Hepatocyte (in vitro differentiated cells): ENCODE results near the gene MED19. TPM values are rescaled to one million over a fixed set of nuclear protein-coding genes. Genes with fewer than 3 reads are reported as not detected.
A peak's percentile ranks its signal among the peaks of the same experiment; 100 is the strongest.

Experiments used
- DNase-seq: peaks from one replicate; pipeline ENCODE4 v3.0.0-alpha.2; 2016; ENCODE audit warnings: low spot score
- H2AFZ ChIP-seq: fragments of 200-600 bp; sonication (generic); 2 replicates; pipeline ENCODE4 v1.6.0; 2016; ENCODE audit warnings: antibody characterized with exemption, mild to moderate bottlenecking
- H3K27ac ChIP-seq: fragments of 200-600 bp; sonication (generic); 2 replicates; pipeline ENCODE4 v1.5.1; 2016; ENCODE audit warnings: mild to moderate bottlenecking
- H3K27me3 ChIP-seq: fragments of 200-600 bp; sonication (generic); 2 replicates; pipeline ENCODE4 v1.6.1; 2016
- H3K36me3 ChIP-seq: fragments of 200-600 bp; sonication (generic); replicated peaks from 2 replicates; pipeline ENCODE4 v1.5.1; 2016; ENCODE audit warnings: low read depth; ENCODE audit not compliant: insufficient read depth
- H3K4me1 ChIP-seq: fragments of 200-600 bp; sonication (generic); 2 replicates; pipeline ENCODE4 v1.5.1; 2016; ENCODE audit warnings: mild to moderate bottlenecking, moderate library complexity; ENCODE audit not compliant: insufficient read depth
- H3K4me2 ChIP-seq: fragments of 200-600 bp; sonication (generic); 2 replicates; pipeline ENCODE4 v1.6.0; 2016
- H3K4me3 ChIP-seq: fragments of 200-600 bp; sonication (generic); 2 replicates; pipeline ENCODE4 v1.5.1; 2016; ENCODE audit warnings: mild to moderate bottlenecking
- H3K79me2 ChIP-seq: fragments of 200-600 bp; sonication (generic); 2 replicates; pipeline ENCODE4 v1.6.0; 2017; ENCODE audit warnings: mild to moderate bottlenecking
- H3K9me2 ChIP-seq: fragments of 200-600 bp; sonication (generic); replicated peaks from 2 replicates; pipeline ENCODE4 v1.6.0; 2017; ENCODE audit warnings: mild to moderate bottlenecking; ENCODE audit not compliant: insufficient read depth
- H3K9me3 ChIP-seq: fragments of 200-600 bp; sonication (generic); 2 replicates; pipeline ENCODE4 v1.5.1; 2016; ENCODE audit warnings: low read depth, mild to moderate bottlenecking
- H4K20me1 ChIP-seq: fragments of 200-600 bp; sonication (generic); 2 replicates; pipeline ENCODE4 v1.6.0; 2016; ENCODE audit warnings: mild to moderate bottlenecking; ENCODE audit not compliant: insufficient read depth, poor library complexity, severe bottlenecking
- EZH2 ChIP-seq: fragments of 200-600 bp; sonication (generic); IDR thresholded peaks from 2 replicates; pipeline ENCODE4 v1.6.1; 2016; ENCODE audit warnings: antibody characterized with exemption, mild to moderate bottlenecking, borderline replicate concordance
- EZH2phosphoT487 ChIP-seq: fragments of 200-600 bp; sonication (generic); IDR thresholded peaks from one replicate; pipeline ENCODE4 v1.6.1; 2018; ENCODE audit warnings: antibody characterized with exemption, mild to moderate bottlenecking, low read depth, moderate library complexity; ENCODE audit not compliant: unreplicated experiment, severe bottlenecking
- WGBS: methylation state at CpG from one replicate; pipeline ENCODE4 v1.1.6; 2016; ENCODE audit warnings: low lambda C conversion rate; ENCODE audit errors: missing lambda C conversion rate; 5-methylcytosine and 5-hydroxymethylcytosine counted together
- polyA plus RNA-seq: library from polyadenylated mRNA; unstranded; fragments of >200 nt; fragmentation: Nextera tagmentation; extraction: Ambion mirVana; gene quantifications from 2 replicates; pipeline ENCODE4 v1.2.1, GENCODE V29; 2016
- small RNA-seq: library from RNA; depleted of rRNA; stranded (forward); fragments of <200 nt; gene quantifications from one replicate; pipeline ENCODE3, GENCODE V24; 2014
- total RNA-seq: library from RNA; depleted of rRNA; stranded (reverse); fragments of >200 nt; gene quantifications from 2 replicates; pipeline ENCODE4 v1.2.3, GENCODE V29; 2014
- TF ChIP-seq, protein P1 (sequence below): fragments of 200-600 bp; sonication (generic); IDR thresholded peaks from 2 replicates; pipeline ENCODE4 v1.5.1; 2016; ENCODE audit warnings: antibody characterized with exemption, mild to moderate bottlenecking; ENCODE audit not compliant: poor library complexity

MED19 gene
- total and polyA plus RNA-seq, 2 experiments from 2014 or later: 15.5 to 30.2 TPM

DNA sequence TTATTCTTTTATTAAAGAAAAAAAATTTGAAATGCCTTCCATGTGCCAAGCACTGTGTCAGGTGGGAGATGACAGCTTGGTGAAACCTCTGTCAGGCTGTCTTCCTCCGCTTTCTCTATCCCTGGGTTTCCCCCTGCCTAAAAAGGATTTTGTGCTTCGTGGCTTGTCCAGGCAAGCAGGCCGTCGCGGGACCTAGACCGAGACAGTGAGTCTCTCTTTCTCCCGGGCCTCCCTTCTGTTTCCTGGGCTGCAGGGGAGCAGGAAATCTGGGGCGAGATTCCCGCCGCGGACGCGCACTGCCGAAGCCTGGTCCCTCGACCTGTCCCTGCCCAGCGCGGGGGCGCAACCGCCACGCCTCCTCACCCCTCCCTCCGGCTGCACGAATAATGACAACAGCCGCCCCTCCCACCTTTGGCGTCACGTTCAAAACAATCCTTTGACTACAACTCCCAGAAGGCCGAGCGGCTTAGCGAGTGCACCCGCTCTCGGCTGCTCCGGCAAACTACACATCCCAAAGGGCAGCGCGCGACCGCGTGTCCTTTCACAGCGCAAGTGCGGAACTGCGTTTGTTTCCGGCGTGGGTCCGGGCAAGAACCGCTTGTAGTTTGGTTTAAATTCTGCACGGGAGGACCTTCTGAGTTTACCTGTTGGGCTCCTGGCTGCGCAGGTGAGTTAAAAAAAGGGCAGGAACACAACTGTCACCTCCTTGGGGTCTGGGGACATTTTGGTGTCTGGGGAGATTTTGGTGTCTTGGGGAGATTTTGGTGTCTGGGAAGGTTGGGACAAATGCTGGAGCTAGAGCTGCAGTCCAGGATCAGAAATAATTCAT, 54.6 kb downstream of the MED19 start, which contains the start of gene CLP1:
TSS of gene CLP1 (plus strand) at position 569 of the 829 bp plus-strand sequence. CDS start 1,715 bp downstream, outside the sequence.
- peaks cover 26% of the 10 kb centered on the region for H3K79me2 ChIP-seq
- peak within 1 kb of the TSS; percentile 82 for H3K4me2 ChIP-seq
- peak within 1 kb of the TSS; percentile 41 for H3K4me3 ChIP-seq
- H3K9me3 ChIP-seq: no peaks in the 10 kb centered on the region
- H4K20me1 ChIP-seq: no peaks in the 10 kb centered on the region
- H3K27ac ChIP-seq: peak within 1 kb of the TSS; percentile 86
- H3K9me2 ChIP-seq: no peaks in the 10 kb centered on the region
- no peak for TF ChIP-seq EZH2
- TF ChIP-seq EZH2phosphoT487: no peak
- TF ChIP-seq, protein P1, sequence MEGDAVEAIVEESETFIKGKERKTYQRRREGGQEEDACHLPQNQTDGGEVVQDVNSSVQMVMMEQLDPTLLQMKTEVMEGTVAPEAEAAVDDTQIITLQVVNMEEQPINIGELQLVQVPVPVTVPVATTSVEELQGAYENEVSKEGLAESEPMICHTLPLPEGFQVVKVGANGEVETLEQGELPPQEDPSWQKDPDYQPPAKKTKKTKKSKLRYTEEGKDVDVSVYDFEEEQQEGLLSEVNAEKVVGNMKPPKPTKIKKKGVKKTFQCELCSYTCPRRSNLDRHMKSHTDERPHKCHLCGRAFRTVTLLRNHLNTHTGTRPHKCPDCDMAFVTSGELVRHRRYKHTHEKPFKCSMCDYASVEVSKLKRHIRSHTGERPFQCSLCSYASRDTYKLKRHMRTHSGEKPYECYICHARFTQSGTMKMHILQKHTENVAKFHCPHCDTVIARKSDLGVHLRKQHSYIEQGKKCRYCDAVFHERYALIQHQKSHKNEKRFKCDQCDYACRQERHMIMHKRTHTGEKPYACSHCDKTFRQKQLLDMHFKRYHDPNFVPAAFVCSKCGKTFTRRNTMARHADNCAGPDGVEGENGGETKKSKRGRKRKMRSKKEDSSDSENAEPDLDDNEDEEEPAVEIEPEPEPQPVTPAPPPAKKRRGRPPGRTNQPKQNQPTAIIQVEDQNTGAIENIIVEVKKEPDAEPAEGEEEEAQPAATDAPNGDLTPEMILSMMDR: no peak
- H2AFZ ChIP-seq: peak within 1 kb of the TSS; percentile 70
- peaks cover 6% of the 10 kb centered on the region for H3K4me1 ChIP-seq
- peak; percentile 99 for DNase-seq
- H3K36me3 ChIP-seq: no peaks in the 10 kb centered on the region
- WGBS: 2% methylated on average over 45 of the region's 45 CpGs
- H3K27me3 ChIP-seq: no peaks in the 10 kb centered on the region

DNA sequence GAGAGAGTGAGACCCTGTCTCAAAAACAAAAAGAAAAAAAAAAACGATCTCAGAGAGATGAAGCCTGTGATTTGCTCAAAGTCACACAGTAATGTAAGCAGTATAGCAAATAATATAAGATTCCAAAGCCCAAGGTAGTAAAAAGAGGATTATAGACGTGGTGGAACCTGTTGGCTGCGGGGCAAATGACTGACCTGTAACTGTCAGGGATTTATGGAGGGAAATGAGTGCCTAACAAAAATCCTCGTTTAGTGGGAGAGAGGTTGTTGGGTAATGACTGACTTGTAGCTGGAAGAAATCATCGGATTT, 55.2 kb downstream of the MED19 start:
- Histone ChIP-seq H3K79me2 (peaks cover 26% of the 10 kb centered on the region), H4K20me1 (no peaks in the 10 kb centered on the region), H3K4me1 (peaks cover 6% of the 10 kb centered on the region), H3K4me2 (peak overlapping the region; percentile 74), H3K9me3 (no peaks in the 10 kb centered on the region), H3K9me2 (no peaks in the 10 kb centered on the region), H2AFZ (peak overlapping the region; percentile 70), H3K27me3 (no peaks in the 10 kb centered on the region), H3K36me3 (no peaks in the 10 kb centered on the region), H3K4me3 (peak overlapping the region; percentile 9), H3K27ac (peak overlapping the region; percentile 86)
- no peak for TF ChIP-seq EZH2
- TF ChIP-seq, protein P1: no peak
- TF ChIP-seq EZH2phosphoT487: no peak
- 35% methylated on average over 5 of the region's 5 CpGs for WGBS
- DNase-seq: no peak

Small RNAs within 50 kb of the gene (small RNA-seq; reads per million reads assigned to genes)
- not detected for gene TMX2-CTNND1

Other genes starting within 250 kb of the MED19 start
- 40.4 and 42.2 TPM in 2 replicates for gene SLC43A1, start 196.5 kb downstream of the MED19 start, total RNA-seq
- 23.4 and 39.5 TPM in 2 replicates for gene SLC43A1, start 196.5 kb downstream of the MED19 start, polyA plus RNA-seq
- 23.3 and 31.2 TPM in 2 replicates for gene TIMM10, start 181.5 kb downstream of the MED19 start, total RNA-seq
- 84.0 and 99.4 TPM in 2 replicates for gene TIMM10, start 181.5 kb downstream of the MED19 start, polyA plus RNA-seq
- gene SMTNL1, start 174.6 kb downstream of the MED19 start, total RNA-seq: not detected in 2 replicates
- gene SMTNL1, start 174.6 kb downstream of the MED19 start, polyA plus RNA-seq: 0.19 TPM in 1 of 2 replicates, not detected in the other
- gene UBE2L6, start 144.5 kb downstream of the MED19 start, total RNA-seq: 40.6 and 45.7 TPM in 2 replicates
- 109 and 113 TPM in 2 replicates for gene UBE2L6, start 144.5 kb downstream of the MED19 start, polyA plus RNA-seq
- gene SERPING1, start 114.5 kb downstream of the MED19 start, total RNA-seq: 123 and 129 TPM in 2 replicates
- 445 and 476 TPM in 2 replicates for gene SERPING1, start 114.5 kb downstream of the MED19 start, polyA plus RNA-seq
- gene YPEL4, start 62.3 kb downstream of the MED19 start, total RNA-seq: 0.90 and 2.8 TPM in 2 replicates
- 3.9 and 4.1 TPM in 2 replicates for gene YPEL4, start 62.3 kb downstream of the MED19 start, polyA plus RNA-seq
- gene CLP1, start 54.5 kb downstream of the MED19 start, total RNA-seq: 13.4 and 15.4 TPM in 2 replicates
- 9.1 and 18.5 TPM in 2 replicates for gene CLP1, start 54.5 kb downstream of the MED19 start, polyA plus RNA-seq
- gene ZDHHC5, start 44.1 kb downstream of the MED19 start, total RNA-seq: 41.3 and 45.7 TPM in 2 replicates
- 35.9 and 42.3 TPM in 2 replicates for gene ZDHHC5, start 44.1 kb downstream of the MED19 start, polyA plus RNA-seq
- 81.4 and 104 TPM in 2 replicates for gene TMX2, start 378 bp upstream of the MED19 start, total RNA-seq
- gene TMX2, start 378 bp upstream of the MED19 start, polyA plus RNA-seq: 119 and 129 TPM in 2 replicates
- 127 and 135 TPM in 2 replicates for gene SELENOH, start 29.3 kb upstream of the MED19 start, total RNA-seq
- gene SELENOH, start 29.3 kb upstream of the MED19 start, polyA plus RNA-seq: 205 and 229 TPM in 2 replicates
- not detected in 2 replicates for gene BTBD18, start 39.6 kb upstream of the MED19 start, total RNA-seq
- 0.24 and 0.39 TPM in 2 replicates for gene BTBD18, start 39.6 kb upstream of the MED19 start, polyA plus RNA-seq
- 124 and 130 TPM in 2 replicates for gene CTNND1, start 49.6 kb upstream of the MED19 start, total RNA-seq
- 59.4 and 65.0 TPM in 2 replicates for gene CTNND1, start 49.6 kb upstream of the MED19 start, polyA plus RNA-seq